ENCODE measurements around the gene RGS16.
A peak's percentile ranks its signal among the peaks of the same experiment; 100 is the strongest.

RGS16 gene

DNA sequence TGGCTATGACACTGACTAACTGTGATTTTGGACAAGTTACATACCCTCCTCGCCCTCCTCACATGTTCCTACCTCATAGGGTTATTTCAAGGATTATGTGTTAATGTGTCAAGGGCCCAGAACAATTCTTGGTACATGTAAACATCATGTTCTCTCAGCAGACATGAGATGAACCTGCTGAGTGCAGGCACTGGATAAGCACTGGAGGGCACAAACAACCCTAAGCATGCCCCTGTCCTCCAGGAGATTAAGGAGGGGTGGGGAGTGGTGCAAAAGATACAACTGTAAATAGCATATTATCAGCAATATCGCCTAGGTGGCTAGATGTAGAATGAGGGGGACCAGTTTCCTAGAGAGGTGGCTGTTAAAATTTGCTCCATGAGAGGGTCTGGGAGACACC, 17.7 kb upstream of the RGS16 start:
- Histone ChIP-seq H3K4me2 (no peak overlapping the region), H2AFZ (ENCODE audit: low read depth) (no peak overlapping the region), H3K36me3 (ENCODE audit: insufficient read depth) (no peaks in the 10 kb centered on the region), H3K27me3 (ENCODE audit: insufficient read depth, low read depth) (no peaks in the 10 kb centered on the region), H3K9ac (no peak overlapping the region), H4K20me1 (ENCODE audit: insufficient read depth) (no peaks in the 10 kb centered on the region), H3K4me1 (ENCODE audit: low read depth, poor library complexity, severe bottlenecking) (peaks cover 72% of the 10 kb centered on the region), H3K79me2 (ENCODE audit: insufficient read depth, low read depth) (no peaks in the 10 kb centered on the region), H3K4me3 (IDR thresholded peaks at IDR 0.05; ENCODE audit: insufficient read depth, low read depth, low read length) (no peak overlapping the region), H3K27ac (no peak overlapping the region)
- TF ChIP-seq, protein P1, sequence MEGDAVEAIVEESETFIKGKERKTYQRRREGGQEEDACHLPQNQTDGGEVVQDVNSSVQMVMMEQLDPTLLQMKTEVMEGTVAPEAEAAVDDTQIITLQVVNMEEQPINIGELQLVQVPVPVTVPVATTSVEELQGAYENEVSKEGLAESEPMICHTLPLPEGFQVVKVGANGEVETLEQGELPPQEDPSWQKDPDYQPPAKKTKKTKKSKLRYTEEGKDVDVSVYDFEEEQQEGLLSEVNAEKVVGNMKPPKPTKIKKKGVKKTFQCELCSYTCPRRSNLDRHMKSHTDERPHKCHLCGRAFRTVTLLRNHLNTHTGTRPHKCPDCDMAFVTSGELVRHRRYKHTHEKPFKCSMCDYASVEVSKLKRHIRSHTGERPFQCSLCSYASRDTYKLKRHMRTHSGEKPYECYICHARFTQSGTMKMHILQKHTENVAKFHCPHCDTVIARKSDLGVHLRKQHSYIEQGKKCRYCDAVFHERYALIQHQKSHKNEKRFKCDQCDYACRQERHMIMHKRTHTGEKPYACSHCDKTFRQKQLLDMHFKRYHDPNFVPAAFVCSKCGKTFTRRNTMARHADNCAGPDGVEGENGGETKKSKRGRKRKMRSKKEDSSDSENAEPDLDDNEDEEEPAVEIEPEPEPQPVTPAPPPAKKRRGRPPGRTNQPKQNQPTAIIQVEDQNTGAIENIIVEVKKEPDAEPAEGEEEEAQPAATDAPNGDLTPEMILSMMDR (conservative IDR thresholded peaks at IDR 0.05; ENCODE audit: low read depth, low read length), result no peak

DNA sequence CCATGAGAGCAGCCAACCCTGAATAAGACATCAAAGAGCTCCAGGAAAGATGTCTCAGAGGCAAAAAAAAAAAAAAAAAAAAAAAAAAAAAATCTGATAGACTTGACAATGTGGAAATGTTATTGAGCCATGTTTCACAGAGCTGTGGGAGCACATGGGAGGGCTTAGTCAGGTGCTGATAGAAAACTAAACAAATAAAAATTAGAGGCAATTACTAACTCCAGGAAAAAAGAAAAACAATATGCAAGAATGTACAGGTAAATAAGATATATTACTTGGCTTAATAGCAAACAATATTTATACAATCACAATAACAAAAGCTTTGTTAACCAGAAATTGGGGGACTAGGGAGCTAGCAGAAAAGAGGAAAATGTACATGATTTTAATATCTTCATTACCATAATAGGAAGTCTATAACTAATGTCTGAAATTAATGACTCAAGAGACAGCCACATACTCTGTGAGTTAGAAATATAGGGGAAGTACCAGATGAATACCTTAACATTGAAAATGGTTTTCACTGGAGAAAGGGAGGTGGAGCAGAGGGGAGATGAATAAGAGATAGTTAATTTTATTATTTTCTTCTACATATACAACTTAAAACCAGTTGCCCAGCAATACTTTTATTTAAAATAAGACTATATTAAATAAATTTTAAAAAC, 16.9 kb upstream of the RGS16 start:
- Histone ChIP-seq H3K4me3 (IDR thresholded peaks at IDR 0.05; ENCODE audit: insufficient read depth, low read depth, low read length) (no peak overlapping the region), H3K27ac (no peak overlapping the region), H3K36me3 (ENCODE audit: insufficient read depth) (no peaks in the 10 kb centered on the region), H3K27me3 (ENCODE audit: insufficient read depth, low read depth) (no peaks in the 10 kb centered on the region), H2AFZ (ENCODE audit: low read depth) (no peak overlapping the region), H3K79me2 (ENCODE audit: insufficient read depth, low read depth) (no peaks in the 10 kb centered on the region), H3K4me2 (no peak overlapping the region), H3K4me1 (ENCODE audit: low read depth, poor library complexity, severe bottlenecking) (peaks cover 71% of the 10 kb centered on the region), H3K9ac (no peak overlapping the region), H4K20me1 (ENCODE audit: insufficient read depth) (no peaks in the 10 kb centered on the region)
- TF ChIP-seq, protein P1 (conservative IDR thresholded peaks at IDR 0.05; ENCODE audit: low read depth, low read length), result no peak

DNA sequence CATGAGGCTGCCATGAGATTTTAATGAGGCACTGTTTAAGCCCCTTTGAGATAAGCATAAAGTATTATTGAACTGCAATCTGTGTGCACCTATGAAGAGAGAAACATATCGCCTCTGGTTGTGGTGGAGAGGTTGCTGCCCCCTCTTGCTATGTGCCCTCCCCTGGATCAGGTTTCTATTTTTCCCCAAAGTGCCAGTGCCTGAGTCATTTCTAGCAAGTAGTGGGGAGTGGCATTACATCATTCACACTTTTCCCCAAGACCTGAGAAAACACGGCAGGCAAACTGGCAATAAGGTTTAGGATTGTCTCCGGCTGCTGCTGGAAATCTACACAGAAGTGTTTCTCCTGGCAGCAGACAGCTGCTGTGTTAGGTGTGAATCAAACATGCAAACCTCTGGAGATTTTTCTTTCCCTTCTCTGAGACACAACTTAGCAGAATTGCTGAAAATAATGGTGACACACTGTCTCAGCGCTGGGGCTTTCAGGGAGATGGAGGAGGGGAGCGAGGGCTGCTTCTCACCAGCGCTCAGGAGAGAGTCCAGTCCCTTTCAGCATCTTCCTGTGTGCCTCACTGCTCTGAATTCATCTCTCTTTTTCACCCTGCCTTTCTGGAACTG, 13.7 kb upstream of the RGS16 start:
- Histone ChIP-seq H2AFZ (ENCODE audit: low read depth) (no peak overlapping the region; the same call in 1 of the 2 replicates), H3K4me1 (ENCODE audit: low read depth, poor library complexity, severe bottlenecking) (peaks cover 67% of the 10 kb centered on the region), H3K79me2 (ENCODE audit: insufficient read depth, low read depth) (no peaks in the 10 kb centered on the region), H3K27ac (peak overlapping the region; percentile 0; the same call in 1 of the 2 replicates), H3K9ac (no peak overlapping the region), H4K20me1 (ENCODE audit: insufficient read depth) (no peaks in the 10 kb centered on the region), H3K4me3 (IDR thresholded peaks at IDR 0.05; ENCODE audit: insufficient read depth, low read depth, low read length) (peak overlapping the region; percentile 40), H3K36me3 (ENCODE audit: insufficient read depth) (no peaks in the 10 kb centered on the region), H3K4me2 (peak overlapping the region; percentile 99), H3K27me3 (ENCODE audit: insufficient read depth, low read depth) (no peaks in the 10 kb centered on the region; the same call in 1 of the 2 replicates)
- TF ChIP-seq, protein P1 (conservative IDR thresholded peaks at IDR 0.05; ENCODE audit: low read depth, low read length), result no peak

DNA sequence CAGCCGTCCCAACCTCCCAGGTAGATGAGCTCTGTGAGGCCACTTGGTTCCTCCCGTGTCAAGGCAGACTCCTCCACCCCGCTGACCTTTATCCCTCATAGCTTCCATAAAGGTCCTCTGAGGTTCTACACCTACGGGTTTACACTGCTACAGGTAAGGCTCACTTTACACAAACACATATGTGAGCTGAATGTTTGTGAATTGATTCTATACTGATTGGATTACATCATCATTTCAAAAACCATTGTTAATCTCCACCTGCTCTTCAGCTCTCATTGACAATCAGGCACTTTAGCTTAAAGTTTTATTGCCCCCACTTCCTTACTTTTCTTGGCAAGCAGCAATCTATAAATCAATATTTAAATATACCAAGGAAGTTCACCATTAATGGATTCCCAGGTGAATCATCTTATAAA, 12.8 kb upstream of the RGS16 start:
- no peaks in the 10 kb centered on the region for H3K36me3 ChIP-seq (ENCODE audit: insufficient read depth)
- H3K27ac ChIP-seq, result peak overlapping the region; percentile 0; the same call in 1 of the 2 replicates
- peak overlapping the region; percentile 2; the same call in 1 of the 2 replicates for H2AFZ ChIP-seq (ENCODE audit: low read depth)
- H3K79me2 ChIP-seq (ENCODE audit: insufficient read depth, low read depth), result no peaks in the 10 kb centered on the region
- peak overlapping the region; percentile 99 for H3K4me2 ChIP-seq
- H3K4me3 ChIP-seq (IDR thresholded peaks at IDR 0.05; ENCODE audit: insufficient read depth, low read depth, low read length), result no peak overlapping the region
- peaks cover 71% of the 10 kb centered on the region for H3K4me1 ChIP-seq (ENCODE audit: low read depth, poor library complexity, severe bottlenecking)
- H3K27me3 ChIP-seq (ENCODE audit: insufficient read depth, low read depth), result no peaks in the 10 kb centered on the region; the same call in 1 of the 2 replicates
- H3K9ac ChIP-seq, result no peak overlapping the region
- H4K20me1 ChIP-seq (ENCODE audit: insufficient read depth), result no peaks in the 10 kb centered on the region
- TF ChIP-seq, protein P1 (conservative IDR thresholded peaks at IDR 0.05; ENCODE audit: low read depth, low read length), result no peak
